ENCODE measurements around the gene MTX1. TPM values are rescaled to one million over a fixed set of nuclear protein-coding genes. Genes with fewer than 3 reads are reported as not detected.
"Not testable (repeated sequence)": the region's sequence is repeated elsewhere in the genome, so short reads cannot be mapped to it uniquely, and the experiment has no call there.

Gene MTX1
- polyA plus RNA-seq, 1 donor, result 16.9 TPM

GRCh38 chr1:155235375-155235774 is 26.9 kb downstream of the MTX1 start:
- DNase-seq (ENCODE audit: low read depth), result not testable (repeated sequence)

GRCh38 chr1:155236451-155236850 is 28.0 kb downstream of the MTX1 start:
- DNase-seq (ENCODE audit: low read depth), result no peak

GRCh38 chr1:155241069-155241679 is 32.7 kb downstream of the MTX1 start:
- DNase-seq (ENCODE audit: low read depth), result no peak

- DNase-seq (ENCODE audit: low read depth), result no peak
Measured at GRCh38 chr1:155241841-155242264, 33.4 kb downstream of the MTX1 start.

- no peak for DNase-seq (ENCODE audit: low read depth)
Measured at GRCh38 chr1:155242805-155243358, 34.4 kb downstream of the MTX1 start.

GRCh38 chr1:155244368-155245162 is 36.1 kb downstream of the MTX1 start:
- DNase-seq (ENCODE audit: low read depth), result peak; percentile 98

- DNase-seq (ENCODE audit: low read depth), result no peak
Measured at GRCh38 chr1:155245163-155245524, 36.6 kb downstream of the MTX1 start.

- DNase-seq (ENCODE audit: low read depth), result not testable (repeated sequence)
Measured at GRCh38 chr1:155246796-155247195, 38.3 kb downstream of the MTX1 start.

GRCh38 chr1:155247667-155248553 is 39.4 kb downstream of the MTX1 start:
- no peak for DNase-seq (ENCODE audit: low read depth)

- no peak for DNase-seq (ENCODE audit: low read depth)
Measured at GRCh38 chr1:155250246-155250632, 41.7 kb downstream of the MTX1 start.

- DNase-seq (ENCODE audit: low read depth), result peak; percentile 53
Measured at GRCh38 chr1:155250633-155251449, 42.3 kb downstream of the MTX1 start.

GRCh38 chr1:155251566-155251965 is 43.1 kb downstream of the MTX1 start:
- no peak for DNase-seq (ENCODE audit: low read depth)

- no peak for DNase-seq (ENCODE audit: low read depth)
Measured at GRCh38 chr1:155253208-155253607, 44.7 kb downstream of the MTX1 start.

GRCh38 chr1:155253797-155254196 is 45.3 kb downstream of the MTX1 start:
- no peak for DNase-seq (ENCODE audit: low read depth)

GRCh38 chr1:155254228-155254713 is 45.8 kb downstream of the MTX1 start:
- no peak for DNase-seq (ENCODE audit: low read depth)

GRCh38 chr1:155254714-155255242 is 46.3 kb downstream of the MTX1 start:
- no peak for DNase-seq (ENCODE audit: low read depth)

- DNase-seq (ENCODE audit: low read depth), result peak; percentile 67
Measured at GRCh38 chr1:155255243-155256007, 46.9 kb downstream of the MTX1 start, which contains the start of gene ENTREP3. Gene ENTREP3 (minus strand): TSS chr1:155255483. CDS start chr1:155254877, 606 bp downstream.

- DNase-seq (ENCODE audit: low read depth), result no peak
Measured at GRCh38 chr1:155256058-155256852, 47.8 kb downstream of the MTX1 start.

GRCh38 chr1:155260276-155260675 is 51.8 kb downstream of the MTX1 start:
- no peak for DNase-seq (ENCODE audit: low read depth)
